ENCODE results near the gene PDE2A. TPM values are rescaled to one million over a fixed set of nuclear protein-coding genes. Genes with fewer than 3 reads are reported as not detected.

Gene PDE2A
- total RNA-seq, 1 donor from 2014 or later, result 1.4 TPM

DNA sequence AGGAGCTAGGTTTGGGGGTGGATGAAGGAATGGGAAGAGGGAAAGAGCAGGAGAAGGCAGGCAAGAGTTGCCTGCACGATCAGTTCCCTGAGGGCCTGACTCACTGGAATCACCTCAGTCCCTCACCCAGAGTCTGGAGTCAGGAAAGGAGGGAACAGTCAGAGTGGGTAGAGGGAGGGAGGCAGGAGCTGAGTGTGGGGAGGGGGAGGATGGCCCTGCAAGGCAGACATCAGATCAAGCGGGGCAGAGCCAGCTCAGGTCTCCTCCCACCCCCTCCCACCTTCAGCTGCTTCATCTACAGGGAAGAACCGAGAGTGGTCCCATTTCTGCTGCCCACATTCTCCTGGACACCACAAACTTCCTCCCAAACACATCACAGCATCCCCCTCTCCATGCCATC, 58.9 kb downstream of the PDE2A start:
- H3K27me3 Mint-ChIP-seq, result peaks cover 5% of the 10 kb centered on the region
- H3K27ac Mint-ChIP-seq, result no peak overlapping the region
- POLR2A ChIA-PET, result interaction anchor here (0.7 kb wide), 1 partner anchor 652 kb away, joined by 3 read pairs; no protein-coding TSS in a partner anchor
- no peak for ATAC-seq (ENCODE audit: low read depth)
- peaks cover 20% of the 10 kb centered on the region for H3K4me1 Mint-ChIP-seq
- H3K36me3 Mint-ChIP-seq (ENCODE audit: low read depth), result no peaks in the 10 kb centered on the region
- no peak overlapping the region for H3K4me3 Mint-ChIP-seq
- intact Hi-C loops (cut with micrococcal nuclease), result no loop called here
- H3K9me3 Mint-ChIP-seq, result no peaks in the 10 kb centered on the region
- TF ChIP-seq, protein P1, sequence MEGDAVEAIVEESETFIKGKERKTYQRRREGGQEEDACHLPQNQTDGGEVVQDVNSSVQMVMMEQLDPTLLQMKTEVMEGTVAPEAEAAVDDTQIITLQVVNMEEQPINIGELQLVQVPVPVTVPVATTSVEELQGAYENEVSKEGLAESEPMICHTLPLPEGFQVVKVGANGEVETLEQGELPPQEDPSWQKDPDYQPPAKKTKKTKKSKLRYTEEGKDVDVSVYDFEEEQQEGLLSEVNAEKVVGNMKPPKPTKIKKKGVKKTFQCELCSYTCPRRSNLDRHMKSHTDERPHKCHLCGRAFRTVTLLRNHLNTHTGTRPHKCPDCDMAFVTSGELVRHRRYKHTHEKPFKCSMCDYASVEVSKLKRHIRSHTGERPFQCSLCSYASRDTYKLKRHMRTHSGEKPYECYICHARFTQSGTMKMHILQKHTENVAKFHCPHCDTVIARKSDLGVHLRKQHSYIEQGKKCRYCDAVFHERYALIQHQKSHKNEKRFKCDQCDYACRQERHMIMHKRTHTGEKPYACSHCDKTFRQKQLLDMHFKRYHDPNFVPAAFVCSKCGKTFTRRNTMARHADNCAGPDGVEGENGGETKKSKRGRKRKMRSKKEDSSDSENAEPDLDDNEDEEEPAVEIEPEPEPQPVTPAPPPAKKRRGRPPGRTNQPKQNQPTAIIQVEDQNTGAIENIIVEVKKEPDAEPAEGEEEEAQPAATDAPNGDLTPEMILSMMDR (IDR thresholded peaks at IDR 0.05), result no peak
- no peak for DNase-seq
- CTCF ChIA-PET, result interaction anchor here (1.0 kb wide), 1 partner anchor 26 kb away, joined by 3 read pairs; no protein-coding TSS in a partner anchor

DNA sequence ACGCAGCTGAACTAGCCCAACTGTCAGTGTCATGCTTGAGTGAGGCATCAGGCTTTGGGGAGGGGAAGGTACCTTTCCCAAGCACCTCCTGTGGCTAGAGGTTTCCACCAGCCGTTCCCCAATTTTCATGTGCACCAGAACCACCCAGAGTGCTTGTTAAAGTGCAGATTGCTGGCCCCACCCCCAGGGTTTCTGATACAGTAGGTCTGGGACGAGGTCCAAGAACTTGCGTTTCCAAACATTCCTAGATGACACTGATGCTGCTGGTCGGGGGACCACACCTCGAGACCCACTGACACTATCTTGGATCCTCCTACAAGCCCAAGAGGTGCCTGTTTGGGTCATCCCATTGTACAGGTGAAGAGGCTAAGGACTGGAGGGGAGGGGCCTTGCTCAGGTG, 59.8 kb downstream of the PDE2A start:
- H3K36me3 Mint-ChIP-seq (ENCODE audit: low read depth), result no peaks in the 10 kb centered on the region
- TF ChIP-seq, protein P1 (IDR thresholded peaks at IDR 0.05), result no peak
- DNase-seq (no peak), ATAC-seq (ENCODE audit: low read depth) (no peak)
- peaks cover 5% of the 10 kb centered on the region for H3K27me3 Mint-ChIP-seq
- no peak overlapping the region for H3K4me3 Mint-ChIP-seq
- peaks cover 20% of the 10 kb centered on the region for H3K4me1 Mint-ChIP-seq
- peak overlapping the region; percentile 9 for H3K27ac Mint-ChIP-seq
- H3K9me3 Mint-ChIP-seq, result no peaks in the 10 kb centered on the region
- POLR2A ChIA-PET, result interaction anchor here (0.7 kb wide), 1 partner anchor 984 kb away, joined by 3 read pairs; the partner anchor contains the start of gene FAM168A
- CTCF ChIA-PET, result no interaction called here
- intact Hi-C loops (cut with micrococcal nuclease), result loop anchor here (1.0 kb wide), 2 partner anchors 29 kb away; no protein-coding TSS in a partner anchor

DNA sequence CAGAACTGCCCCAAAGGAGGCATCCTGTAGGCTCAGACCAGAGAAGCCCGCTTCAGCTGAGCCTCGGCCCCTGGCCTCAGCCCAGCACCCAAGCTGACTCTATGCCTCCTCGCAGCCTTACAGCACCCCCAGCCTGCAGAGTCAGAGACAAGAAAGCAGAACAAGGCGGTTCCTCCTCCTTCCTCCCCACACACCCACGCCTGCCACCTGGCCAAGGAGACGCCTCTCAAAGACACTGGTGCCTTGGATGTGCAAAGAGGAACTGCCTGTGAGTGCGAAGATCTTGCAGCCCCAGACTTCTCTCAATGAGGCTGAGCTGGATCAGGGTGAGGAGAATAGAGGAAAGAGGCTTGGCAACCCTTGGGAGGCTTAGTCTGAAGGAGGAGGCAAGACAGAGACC, 60.2 kb downstream of the PDE2A start:
- Mint-ChIP-seq H3K27ac (peak overlapping the region; percentile 9), H3K4me1 (peaks cover 20% of the 10 kb centered on the region), H3K4me3 (peak overlapping the region; percentile 15), H3K36me3 (ENCODE audit: low read depth) (no peaks in the 10 kb centered on the region), H3K27me3 (peaks cover 5% of the 10 kb centered on the region), H3K9me3 (no peaks in the 10 kb centered on the region)
- CTCF ChIA-PET, result no interaction called here
- POLR2A ChIA-PET, result interaction anchor here (0.7 kb wide), 1 partner anchor 984 kb away, joined by 3 read pairs; the partner anchor contains the start of gene FAM168A
- ATAC-seq (ENCODE audit: low read depth), result peak; percentile 99
- intact Hi-C loops (cut with micrococcal nuclease), result loop anchor here (1.0 kb wide), 2 partner anchors 29 kb away; no protein-coding TSS in a partner anchor
- TF ChIP-seq, protein P1 (IDR thresholded peaks at IDR 0.05), result no peak
- peak; percentile 61 for DNase-seq

DNA sequence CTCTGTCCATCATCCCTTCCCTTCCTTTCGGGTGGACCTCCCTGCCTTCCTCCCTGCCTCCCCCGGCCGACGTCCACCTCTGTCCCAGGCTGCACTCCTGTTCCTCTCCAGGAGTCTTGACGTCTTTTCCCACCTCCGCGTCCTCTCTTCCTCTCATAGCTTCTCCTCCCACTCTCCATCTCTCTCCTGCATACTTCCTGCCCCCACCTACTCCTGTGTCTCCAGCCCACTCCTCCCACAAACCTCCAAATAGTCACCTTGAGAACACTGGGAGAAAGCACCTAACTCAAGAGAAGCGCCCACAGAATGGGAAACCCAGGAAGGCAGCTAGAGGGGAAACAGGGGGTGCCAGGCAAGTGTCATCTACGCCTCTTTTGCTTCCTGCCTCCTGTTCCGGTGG, 60.8 kb downstream of the PDE2A start:
- ATAC-seq (ENCODE audit: low read depth), result no peak
- no peak for DNase-seq
- H3K27me3 Mint-ChIP-seq, result peaks cover 2% of the 10 kb centered on the region
- H3K36me3 Mint-ChIP-seq (ENCODE audit: low read depth), result no peaks in the 10 kb centered on the region
- H3K4me3 Mint-ChIP-seq, result no peak overlapping the region
- peaks cover 20% of the 10 kb centered on the region for H3K4me1 Mint-ChIP-seq
- CTCF ChIA-PET, result no interaction called here
- no peak overlapping the region for H3K27ac Mint-ChIP-seq
- TF ChIP-seq, protein P1 (IDR thresholded peaks at IDR 0.05), result no peak
- H3K9me3 Mint-ChIP-seq, result no peaks in the 10 kb centered on the region
- POLR2A ChIA-PET, result no interaction called here
- intact Hi-C loops (cut with micrococcal nuclease), result no loop called here

DNA sequence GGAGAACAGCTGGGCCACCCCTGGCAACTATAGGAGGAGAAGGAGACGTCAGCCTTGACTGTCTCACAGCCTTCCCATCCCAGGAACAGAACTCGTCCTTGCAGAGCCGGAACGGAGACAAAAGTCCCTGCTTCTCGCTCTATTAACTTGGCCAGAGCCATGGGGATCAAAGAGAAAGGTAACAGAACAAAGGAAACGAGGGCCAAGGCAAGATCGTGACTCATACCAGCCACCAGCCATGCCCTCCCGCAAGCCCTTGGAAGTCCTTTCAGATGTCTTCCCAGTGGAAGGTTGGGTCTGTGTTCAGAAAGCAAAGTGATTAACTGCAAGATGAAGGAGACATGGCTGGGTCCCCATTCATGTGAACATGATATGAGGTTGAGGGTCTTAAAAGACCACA, 64.7 kb downstream of the PDE2A start:
- Mint-ChIP-seq H3K9me3 (no peaks in the 10 kb centered on the region), H3K36me3 (ENCODE audit: low read depth) (no peaks in the 10 kb centered on the region), H3K27me3 (peaks cover 11% of the 10 kb centered on the region), H3K4me3 (no peak overlapping the region), H3K4me1 (peaks cover 16% of the 10 kb centered on the region), H3K27ac (no peak overlapping the region)
- POLR2A ChIA-PET, result no interaction called here
- ATAC-seq (ENCODE audit: low read depth) (no peak), DNase-seq (no peak)
- CTCF ChIA-PET, result interaction anchor here (1.3 to 2.5 kb wide), 2 partner anchors 18 to 23 kb away, joined by 5 to 14 read pairs; no protein-coding TSS in a partner anchor
- TF ChIP-seq, protein P1 (IDR thresholded peaks at IDR 0.05), result no peak
- intact Hi-C loops (cut with micrococcal nuclease), result no loop called here
